Tibial nerve (tissue), 4 donors: ENCODE measurements around the gene HACL1.

Source experiments
- EP300 ChIP-seq, 2 donors: sonication (generic); formaldehyde crosslinking; IDR thresholded peaks; one replicate each; pipeline ENCODE4 v1.6.1; 2017; ENCODE audit warnings: antibody characterized with exemption in 2 of 2, mild to moderate bottlenecking in 1 of 2
- TF ChIP-seq, protein P1 (sequence below), 5 experiments: fragments of 200-600 bp in 3 of 5; fragments of 450-650 bp in 2 of 5; sonication (generic) in 3 of 5; IDR thresholded peaks; one replicate each; pipeline ENCODE4 v1.5.1; 2016 to 2019; ENCODE audit warnings: antibody characterized with exemption in 5 of 5, mild to moderate bottlenecking in 3 of 5, moderate library complexity in 2 of 5

DNA sequence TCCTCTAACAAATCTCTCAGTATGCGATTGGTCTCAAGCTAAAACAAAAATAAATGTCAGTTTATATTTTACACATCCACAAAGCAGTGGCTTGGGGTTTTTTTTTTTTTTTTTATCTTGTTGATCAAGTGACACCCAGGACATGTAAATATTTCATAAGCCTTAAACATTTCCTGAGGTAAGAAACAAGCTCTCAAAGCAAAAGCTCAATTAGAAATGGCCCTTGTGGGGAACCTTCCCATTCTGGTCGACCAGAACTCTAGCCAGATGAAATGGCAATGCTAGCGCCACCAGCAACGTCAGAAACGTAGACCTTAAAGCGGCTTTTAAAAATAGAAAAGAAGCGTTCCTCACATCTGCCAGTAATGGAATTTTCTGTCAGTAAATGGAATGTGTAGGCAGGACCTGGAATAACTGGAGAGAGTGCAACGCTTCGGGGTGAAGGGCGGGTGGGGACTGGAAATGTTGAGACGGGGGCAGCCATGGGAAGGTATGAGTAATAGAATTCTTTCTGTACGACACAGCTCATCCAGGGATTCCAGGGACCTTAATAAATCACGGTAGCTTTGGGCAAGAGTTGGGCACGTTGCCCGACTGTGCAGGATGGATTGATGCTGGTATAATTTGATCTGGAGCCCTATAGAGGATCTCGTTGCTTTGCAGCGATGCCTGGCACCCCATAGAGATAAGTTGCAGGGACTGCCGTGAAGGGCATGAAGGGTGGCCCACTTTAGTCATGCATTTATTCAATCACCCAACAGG lies 44.6 kb upstream of the HACL1 start:
- TF ChIP-seq, protein P1, sequence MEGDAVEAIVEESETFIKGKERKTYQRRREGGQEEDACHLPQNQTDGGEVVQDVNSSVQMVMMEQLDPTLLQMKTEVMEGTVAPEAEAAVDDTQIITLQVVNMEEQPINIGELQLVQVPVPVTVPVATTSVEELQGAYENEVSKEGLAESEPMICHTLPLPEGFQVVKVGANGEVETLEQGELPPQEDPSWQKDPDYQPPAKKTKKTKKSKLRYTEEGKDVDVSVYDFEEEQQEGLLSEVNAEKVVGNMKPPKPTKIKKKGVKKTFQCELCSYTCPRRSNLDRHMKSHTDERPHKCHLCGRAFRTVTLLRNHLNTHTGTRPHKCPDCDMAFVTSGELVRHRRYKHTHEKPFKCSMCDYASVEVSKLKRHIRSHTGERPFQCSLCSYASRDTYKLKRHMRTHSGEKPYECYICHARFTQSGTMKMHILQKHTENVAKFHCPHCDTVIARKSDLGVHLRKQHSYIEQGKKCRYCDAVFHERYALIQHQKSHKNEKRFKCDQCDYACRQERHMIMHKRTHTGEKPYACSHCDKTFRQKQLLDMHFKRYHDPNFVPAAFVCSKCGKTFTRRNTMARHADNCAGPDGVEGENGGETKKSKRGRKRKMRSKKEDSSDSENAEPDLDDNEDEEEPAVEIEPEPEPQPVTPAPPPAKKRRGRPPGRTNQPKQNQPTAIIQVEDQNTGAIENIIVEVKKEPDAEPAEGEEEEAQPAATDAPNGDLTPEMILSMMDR (IDR thresholded peaks at IDR 0.05), result no peak
- no peak for TF ChIP-seq EP300 (IDR thresholded peaks at IDR 0.05)
